ENCODE measurements around the gene XYLB. TPM values are rescaled to one million over a fixed set of nuclear protein-coding genes. Genes with fewer than 3 reads are reported as not detected.

XYLB gene
- polyA plus RNA-seq, 1 of the 3 experiments (the other 2 are of a cell fraction) = 2.7 TPM

GRCh38 chr3:38331257-38332022, 15.1 kb upstream of the XYLB start:
- Histone ChIP-seq H3K4me1 (ENCODE audit: control insufficient read depth in 1 of 2, insufficient read depth in 2 of 2, low read depth in 1 of 2, low read length in 1 of 2) (no peaks in the 10 kb centered on the region), H4K20me1 (ENCODE audit: insufficient read depth) (no peaks in the 10 kb centered on the region), H3K27ac (ENCODE audit: low read depth in 2 of 2, low read length in 1 of 2) (no peak overlapping the region), H3K4me3 (ENCODE audit: low read depth in 2 of 2, low read length in 1 of 2) (no peak overlapping the region), H3K36me3 (replicated peaks in 1 of 2; ENCODE audit: control insufficient read depth in 1 of 2, insufficient read depth in 2 of 2, low read length in 1 of 2) (no peaks in the 10 kb centered on the region), H3K4me2 (no peak overlapping the region), H3K9me2 (no peaks in the 10 kb centered on the region), H3K9ac (no peak overlapping the region), H3K79me2 (ENCODE audit: insufficient read depth) (no peaks in the 10 kb centered on the region), H3K9me3 (no peaks in the 10 kb centered on the region), H2AFZ (ENCODE audit: low read depth) (no peak overlapping the region), H3K27me3 (ENCODE audit: insufficient read depth) (no peaks in the 10 kb centered on the region), H3F3A (replicated peaks; ENCODE audit: insufficient read depth) (no peaks in the 10 kb centered on the region)
- DNase-seq = no peak
- POLR2A ChIA-PET = no interaction called here
- 76% methylated on average over 4 of the region's 4 CpGs for WGBS (ENCODE audit: low lambda C conversion rate)
- TF ChIP-seq GATA2 (CRISPR knock-in tag; IDR thresholded peaks at IDR 0.05) (no peak), EP300 (IDR thresholded peaks at IDR 0.05; ENCODE audit: borderline replicate concordance in 1 of 2, low read depth in 1 of 2, low read length in 1 of 2) (no peak), MXI1 (IDR thresholded peaks at IDR 0.05; ENCODE audit: low read depth, low read length) (no peak), NRF1 (IDR thresholded peaks at IDR 0.05; ENCODE audit: low read depth, low read length) (no peak), NFIC (IDR thresholded peaks at IDR 0.05; ENCODE audit: borderline replicate concordance) (no peak), FOXJ3 (CRISPR knock-in tag; IDR thresholded peaks at IDR 0.05) (no peak), RCOR1 (IDR thresholded peaks at IDR 0.05; ENCODE audit: low read length) (no peak), JUND (IDR thresholded peaks at IDR 0.05) (no peak)
- TF ChIP-seq, protein P1, sequence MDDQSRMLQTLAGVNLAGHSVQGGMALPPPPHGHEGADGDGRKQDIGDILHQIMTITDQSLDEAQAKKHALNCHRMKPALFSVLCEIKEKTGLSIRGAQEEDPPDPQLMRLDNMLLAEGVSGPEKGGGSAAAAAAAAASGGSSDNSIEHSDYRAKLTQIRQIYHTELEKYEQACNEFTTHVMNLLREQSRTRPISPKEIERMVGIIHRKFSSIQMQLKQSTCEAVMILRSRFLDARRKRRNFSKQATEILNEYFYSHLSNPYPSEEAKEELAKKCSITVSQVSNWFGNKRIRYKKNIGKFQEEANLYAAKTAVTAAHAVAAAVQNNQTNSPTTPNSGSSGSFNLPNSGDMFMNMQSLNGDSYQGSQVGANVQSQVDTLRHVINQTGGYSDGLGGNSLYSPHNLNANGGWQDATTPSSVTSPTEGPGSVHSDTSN (IDR thresholded peaks at IDR 0.05) = no peak
- TF ChIP-seq, protein P2, sequence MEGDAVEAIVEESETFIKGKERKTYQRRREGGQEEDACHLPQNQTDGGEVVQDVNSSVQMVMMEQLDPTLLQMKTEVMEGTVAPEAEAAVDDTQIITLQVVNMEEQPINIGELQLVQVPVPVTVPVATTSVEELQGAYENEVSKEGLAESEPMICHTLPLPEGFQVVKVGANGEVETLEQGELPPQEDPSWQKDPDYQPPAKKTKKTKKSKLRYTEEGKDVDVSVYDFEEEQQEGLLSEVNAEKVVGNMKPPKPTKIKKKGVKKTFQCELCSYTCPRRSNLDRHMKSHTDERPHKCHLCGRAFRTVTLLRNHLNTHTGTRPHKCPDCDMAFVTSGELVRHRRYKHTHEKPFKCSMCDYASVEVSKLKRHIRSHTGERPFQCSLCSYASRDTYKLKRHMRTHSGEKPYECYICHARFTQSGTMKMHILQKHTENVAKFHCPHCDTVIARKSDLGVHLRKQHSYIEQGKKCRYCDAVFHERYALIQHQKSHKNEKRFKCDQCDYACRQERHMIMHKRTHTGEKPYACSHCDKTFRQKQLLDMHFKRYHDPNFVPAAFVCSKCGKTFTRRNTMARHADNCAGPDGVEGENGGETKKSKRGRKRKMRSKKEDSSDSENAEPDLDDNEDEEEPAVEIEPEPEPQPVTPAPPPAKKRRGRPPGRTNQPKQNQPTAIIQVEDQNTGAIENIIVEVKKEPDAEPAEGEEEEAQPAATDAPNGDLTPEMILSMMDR (IDR thresholded peaks at IDR 0.05) = no peak
- TF ChIP-seq, protein P3, sequence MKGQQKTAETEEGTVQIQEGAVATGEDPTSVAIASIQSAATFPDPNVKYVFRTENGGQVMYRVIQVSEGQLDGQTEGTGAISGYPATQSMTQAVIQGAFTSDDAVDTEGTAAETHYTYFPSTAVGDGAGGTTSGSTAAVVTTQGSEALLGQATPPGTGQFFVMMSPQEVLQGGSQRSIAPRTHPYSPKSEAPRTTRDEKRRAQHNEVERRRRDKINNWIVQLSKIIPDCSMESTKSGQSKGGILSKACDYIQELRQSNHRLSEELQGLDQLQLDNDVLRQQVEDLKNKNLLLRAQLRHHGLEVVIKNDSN (IDR thresholded peaks at IDR 0.05; ENCODE audit: borderline replicate concordance, low read depth) = no peak
- CTCF ChIA-PET = interaction anchor here (0.7 to 4.4 kb wide), 5 partner anchors 12 to 148 kb away, joined by 3 to 27 read pairs (median 3); partner anchors contain the start of gene XYLB

- Histone ChIP-seq H3K9ac (no peak overlapping the region), H3K4me1 (ENCODE audit: control insufficient read depth in 1 of 2, insufficient read depth in 2 of 2, low read depth in 1 of 2, low read length in 1 of 2) (no peaks in the 10 kb centered on the region), H3K4me2 (no peak overlapping the region), H3K9me2 (no peaks in the 10 kb centered on the region), H3K27me3 (ENCODE audit: insufficient read depth) (no peaks in the 10 kb centered on the region), H4K20me1 (ENCODE audit: insufficient read depth) (no peaks in the 10 kb centered on the region), H2AFZ (ENCODE audit: low read depth) (no peak overlapping the region), H3K79me2 (ENCODE audit: insufficient read depth) (no peaks in the 10 kb centered on the region), H3K36me3 (replicated peaks in 1 of 2; ENCODE audit: control insufficient read depth in 1 of 2, insufficient read depth in 2 of 2, low read length in 1 of 2) (no peaks in the 10 kb centered on the region), H3F3A (replicated peaks; ENCODE audit: insufficient read depth) (no peaks in the 10 kb centered on the region), H3K4me3 (ENCODE audit: low read depth in 2 of 2, low read length in 1 of 2) (no peak overlapping the region), H3K27ac (ENCODE audit: low read depth in 2 of 2, low read length in 1 of 2) (no peak overlapping the region), H3K9me3 (no peaks in the 10 kb centered on the region)
- no peak for DNase-seq
- POLR2A ChIA-PET = no interaction called here
- CTCF ChIA-PET = interaction anchor here (0.6 to 4.4 kb wide), 4 partner anchors 12 to 704 kb away, joined by 3 to 27 read pairs (median 3); partner anchors contain the start of gene XYLB
- 60% methylated on average over 3 of the region's 3 CpGs for WGBS (ENCODE audit: low lambda C conversion rate)
- TF ChIP-seq FOSL2 (IDR thresholded peaks at IDR 0.05; ENCODE audit: borderline replicate concordance, low read depth) (no peak), TCF12 (IDR thresholded peaks at IDR 0.05) (no peak), NFIC (IDR thresholded peaks at IDR 0.05; ENCODE audit: borderline replicate concordance) (no peak), SIN3A (IDR thresholded peaks at IDR 0.05; ENCODE audit: borderline replicate concordance, low read depth, low read length) (no peak)
- TF ChIP-seq, protein P3 (IDR thresholded peaks at IDR 0.05; ENCODE audit: borderline replicate concordance, low read depth) = no peak
These were observed 14.4 kb upstream of the XYLB start for GRCh38 chr3:38332201-38332600.
